AG08396 (cell line): ENCODE data around the gene SLC16A7.
"Not testable (repeated sequence)": the region's sequence is repeated elsewhere in the genome, so short reads cannot be mapped to it uniquely, and the experiment has no call there.

Experiments
- DNase-seq: peaks from one replicate; pipeline ENCODE4 v3.0.0; 2012; ENCODE audit warnings: low spot score, mixed read lengths

SLC16A7 gene

DNA sequence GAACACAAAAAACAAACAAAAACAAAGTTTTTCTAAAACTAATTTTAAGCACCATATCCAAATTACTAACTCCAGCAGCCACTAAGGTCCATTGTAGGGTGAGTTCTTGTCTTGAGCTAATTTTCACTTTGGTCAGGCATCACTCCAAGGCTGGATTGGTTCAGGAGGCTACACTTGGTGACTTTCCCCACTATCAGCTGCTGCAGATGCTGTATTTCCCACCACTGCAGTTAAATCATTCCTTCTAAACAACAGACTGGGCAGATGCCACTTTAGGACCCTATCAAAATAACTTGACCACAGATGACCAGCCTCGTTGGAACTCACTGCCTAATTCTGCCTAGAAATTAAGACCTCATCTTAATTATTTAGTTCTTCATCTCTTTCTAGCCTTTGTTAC, 140.5 kb downstream of the SLC16A7 start:
- no peak for DNase-seq

DNA sequence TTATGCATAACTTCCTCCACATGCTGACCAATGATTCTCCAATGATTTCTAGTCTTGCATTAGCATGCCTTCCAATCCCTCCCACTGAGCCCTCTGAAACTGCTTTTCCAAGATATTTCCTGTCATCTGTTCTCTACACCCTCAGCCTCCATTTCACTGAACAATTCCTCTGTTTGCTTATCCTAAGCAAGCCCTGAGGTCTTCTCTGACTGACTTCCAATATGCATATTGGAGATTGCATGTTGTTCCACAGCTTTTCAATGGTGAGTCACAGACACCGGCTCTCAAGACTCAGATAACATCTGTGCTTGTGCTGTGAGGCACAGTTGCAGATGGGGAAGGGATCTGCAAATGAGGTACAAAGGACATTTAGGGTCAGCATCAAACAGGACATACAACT, 141.0 kb downstream of the SLC16A7 start:
- DNase-seq = peak; percentile 76

DNA sequence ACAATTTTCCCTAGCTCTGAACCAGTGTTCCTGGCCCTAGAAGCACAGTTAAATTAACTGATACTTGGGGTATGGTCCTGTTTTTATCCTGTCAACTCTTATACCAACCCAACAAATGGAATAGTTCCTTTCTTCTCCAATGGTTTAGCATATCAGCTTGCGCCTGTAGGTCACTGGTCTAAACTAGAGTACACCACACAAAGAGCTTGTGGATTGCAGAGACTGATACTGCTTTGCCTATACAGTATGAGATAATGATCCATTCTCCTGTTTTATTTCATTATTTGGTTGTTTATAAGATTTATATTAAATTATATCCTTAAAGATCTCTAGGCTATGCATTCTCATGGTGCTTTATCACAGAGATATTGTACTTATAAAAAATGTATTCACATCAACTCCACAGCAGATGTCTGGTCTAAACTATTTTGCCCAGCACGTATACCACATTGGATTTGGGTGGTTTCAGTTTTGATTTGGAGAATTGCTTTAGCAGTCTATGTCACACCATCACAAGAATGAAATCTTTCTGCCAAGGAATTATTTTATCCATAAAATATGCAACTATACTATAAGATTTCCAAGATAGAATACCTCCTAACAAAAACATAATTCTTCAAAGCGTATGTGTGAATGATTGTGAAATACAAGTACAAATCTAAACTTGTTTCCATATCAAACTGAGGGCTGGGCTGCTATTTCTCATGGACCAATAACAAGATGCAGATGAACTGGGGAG, 142.1 kb downstream of the SLC16A7 start:
- peak; percentile 23 for DNase-seq

DNA sequence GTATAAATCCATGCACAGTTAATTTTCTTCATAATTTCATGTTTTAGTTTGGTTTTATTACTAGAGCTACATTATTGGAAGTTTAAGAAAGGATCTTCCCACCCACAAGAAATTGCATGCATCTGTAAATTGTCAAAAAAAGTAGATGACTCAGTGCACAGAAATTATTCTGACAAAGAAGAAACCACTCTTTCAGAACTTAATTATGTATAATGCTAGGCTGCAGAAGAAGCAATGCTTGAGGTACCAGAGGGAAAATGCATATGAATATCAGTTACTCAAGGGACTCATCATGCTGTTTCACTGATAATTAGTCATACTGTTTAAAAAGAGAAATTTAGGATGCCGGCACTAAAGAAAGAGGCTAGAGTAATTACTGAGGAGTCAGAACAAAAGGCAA, 147.0 kb downstream of the SLC16A7 start:
- peak; percentile 7 for DNase-seq

- DNase-seq = no peak
Observed at GRCh38 chr12:59744564-59744963, 148.7 kb downstream of the SLC16A7 start.

- DNase-seq = not testable (repeated sequence)
Observed at GRCh38 chr12:59751091-59751490, 155.3 kb downstream of the SLC16A7 start.

GRCh38 chr12:59761542-59761941, 165.7 kb downstream of the SLC16A7 start:
- no peak for DNase-seq

GRCh38 chr12:59763835-59764234, 168.0 kb downstream of the SLC16A7 start:
- DNase-seq = no peak

DNA sequence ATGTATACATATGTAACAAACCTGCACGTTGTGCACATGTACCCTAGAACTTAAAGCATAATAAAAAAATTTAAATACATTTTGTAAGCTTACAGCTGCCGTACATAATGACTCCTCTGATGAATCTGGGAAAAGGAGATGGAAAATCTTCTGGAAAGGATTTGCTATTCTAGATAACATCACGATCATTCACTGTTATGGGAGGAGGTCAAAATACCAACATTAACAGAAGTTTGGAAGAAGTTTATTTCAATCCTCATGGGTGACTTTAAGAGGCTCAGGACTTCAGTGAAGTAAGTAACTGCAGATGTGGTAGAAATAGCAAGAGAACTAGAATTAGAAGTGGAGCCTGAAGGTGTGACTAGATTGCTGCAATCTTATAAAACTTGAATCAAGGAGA, 172.2 kb downstream of the SLC16A7 start:
- no peak for DNase-seq

DNA sequence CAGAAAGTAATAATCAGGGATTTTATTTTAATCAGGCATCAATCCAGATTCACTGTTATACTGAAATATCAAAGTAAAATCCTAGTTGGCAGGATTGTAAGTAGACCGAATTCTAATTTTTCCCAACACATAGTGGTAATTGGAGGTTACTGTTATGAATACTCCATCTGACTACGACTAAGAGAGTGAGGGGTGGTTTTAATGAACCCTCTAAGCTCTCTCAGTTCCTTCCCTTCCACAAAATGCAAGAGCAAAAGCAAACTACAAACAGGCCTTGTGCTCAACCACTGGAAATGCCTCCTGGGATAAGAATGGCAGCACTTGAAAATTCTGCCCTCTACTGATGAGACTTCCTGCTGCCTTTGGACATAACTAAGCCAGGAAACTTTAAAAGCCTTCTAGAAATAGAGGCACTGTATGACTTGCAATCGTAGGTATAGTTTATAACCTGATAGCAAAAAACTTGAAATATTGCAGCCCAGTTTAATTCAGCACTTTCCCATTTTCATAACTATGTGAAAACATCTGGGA, 184.8 kb downstream of the SLC16A7 start:
- DNase-seq = peak; percentile 12

- no peak for DNase-seq
Observed at GRCh38 chr12:59787610-59788009, 191.8 kb downstream of the SLC16A7 start.

- no peak for DNase-seq
Observed at GRCh38 chr12:59792647-59793046, 196.8 kb downstream of the SLC16A7 start.

- no peak for DNase-seq
Observed at GRCh38 chr12:59803735-59804134, 207.9 kb downstream of the SLC16A7 start.

- peak; percentile 41 for DNase-seq
Observed at GRCh38 chr12:59808317-59808910, 212.6 kb downstream of the SLC16A7 start.

GRCh38 chr12:59811991-59812390, 216.2 kb downstream of the SLC16A7 start:
- no peak for DNase-seq

DNA sequence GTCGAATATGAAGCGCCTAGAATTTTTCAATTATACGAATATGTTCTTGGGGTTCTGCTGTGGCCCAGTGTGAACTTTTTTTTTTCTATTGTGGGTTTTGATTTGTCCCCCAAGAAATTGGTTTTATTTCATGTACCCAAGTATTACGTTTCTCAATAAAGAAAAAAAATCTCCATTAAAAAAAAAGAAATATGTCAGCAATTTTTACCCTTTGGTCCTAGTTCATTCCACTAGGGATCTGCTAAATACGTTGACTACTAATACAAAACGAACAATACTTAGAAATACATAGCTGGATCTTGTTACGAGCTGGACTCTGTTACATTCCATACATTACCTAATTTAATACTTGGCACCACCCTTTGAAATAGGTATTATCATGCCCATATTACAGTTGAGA, 216.9 kb downstream of the SLC16A7 start:
- DNase-seq = no peak

DNA sequence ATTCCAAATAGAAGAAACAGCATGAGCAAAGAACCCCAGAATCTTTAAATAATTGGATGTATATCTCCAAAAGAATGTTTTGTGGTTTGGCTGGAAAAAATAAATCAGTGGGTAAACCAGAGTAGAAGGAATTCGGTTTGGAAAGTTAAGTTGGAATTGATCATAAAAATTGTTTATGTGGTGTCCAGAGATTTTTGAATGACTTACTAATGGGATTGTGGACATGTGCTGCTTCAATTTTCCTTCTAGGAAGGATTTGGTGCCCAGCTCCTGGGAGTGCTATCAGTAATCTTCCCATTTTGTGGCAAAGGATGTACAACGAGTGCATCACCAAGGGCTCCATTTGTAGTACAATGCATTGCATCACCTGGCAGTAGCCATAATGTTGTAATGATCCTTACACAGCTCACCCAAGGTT, 224.8 kb downstream of the SLC16A7 start:
- peak; percentile 19 for DNase-seq

DNA sequence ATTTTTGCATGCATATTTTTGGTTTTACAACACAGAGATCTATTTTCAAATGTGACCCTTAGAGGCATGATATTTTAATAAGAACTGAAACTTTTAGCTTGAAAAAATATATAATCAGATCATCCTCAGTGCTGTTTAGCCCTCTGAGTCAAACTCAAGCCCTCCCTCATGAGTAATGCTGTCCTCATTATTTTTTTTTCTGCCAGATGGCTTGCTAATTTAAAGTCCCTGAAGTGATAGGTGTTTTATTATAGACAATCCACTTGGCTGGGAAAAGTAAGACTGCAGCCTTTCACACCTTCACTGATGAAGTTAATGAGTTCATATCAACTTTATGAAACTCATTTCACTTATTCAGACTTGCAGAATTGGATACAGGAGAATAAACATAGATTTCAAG, 227.7 kb downstream of the SLC16A7 start:
- peak; percentile 25 for DNase-seq

DNA sequence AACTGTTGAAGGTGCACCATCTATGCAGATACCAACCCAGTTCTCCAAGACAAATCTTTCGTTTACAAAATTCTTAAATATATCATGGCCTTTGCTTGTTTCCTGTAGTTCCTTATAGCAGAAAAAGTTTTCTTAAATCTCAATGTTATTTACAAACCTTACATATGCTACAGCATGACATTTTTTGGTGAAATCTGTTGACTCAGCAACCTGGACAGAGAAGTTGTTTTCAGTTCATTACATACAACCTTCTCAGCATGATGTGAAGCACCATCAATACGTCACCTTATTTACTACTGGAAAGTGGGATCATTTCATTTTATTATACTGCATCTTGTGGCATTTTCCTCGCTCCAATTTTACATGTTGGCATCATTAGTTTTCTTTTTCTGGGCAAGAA, 231.9 kb downstream of the SLC16A7 start:
- DNase-seq = no peak

DNA sequence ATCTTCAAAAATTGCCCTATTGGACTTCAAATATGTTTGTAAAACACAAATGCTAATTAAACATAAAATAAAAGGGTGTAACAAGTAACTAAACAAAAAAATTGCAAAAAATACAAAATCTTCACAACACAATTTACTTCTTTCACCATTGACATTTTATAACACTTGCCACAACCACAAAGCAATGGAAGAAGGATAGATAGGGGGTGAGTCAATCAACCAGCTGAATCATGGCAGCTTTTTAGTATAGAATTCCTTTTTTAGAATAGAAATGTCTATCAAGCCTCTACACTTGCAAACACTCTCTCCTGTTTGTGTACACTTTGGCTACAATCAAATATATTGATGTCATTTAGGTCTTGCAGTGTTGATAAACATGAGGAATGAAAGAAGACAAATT, 232.7 kb downstream of the SLC16A7 start:
- no peak for DNase-seq

GRCh38 chr12:59833408-59833807, 237.6 kb downstream of the SLC16A7 start:
- DNase-seq = no peak

DNA sequence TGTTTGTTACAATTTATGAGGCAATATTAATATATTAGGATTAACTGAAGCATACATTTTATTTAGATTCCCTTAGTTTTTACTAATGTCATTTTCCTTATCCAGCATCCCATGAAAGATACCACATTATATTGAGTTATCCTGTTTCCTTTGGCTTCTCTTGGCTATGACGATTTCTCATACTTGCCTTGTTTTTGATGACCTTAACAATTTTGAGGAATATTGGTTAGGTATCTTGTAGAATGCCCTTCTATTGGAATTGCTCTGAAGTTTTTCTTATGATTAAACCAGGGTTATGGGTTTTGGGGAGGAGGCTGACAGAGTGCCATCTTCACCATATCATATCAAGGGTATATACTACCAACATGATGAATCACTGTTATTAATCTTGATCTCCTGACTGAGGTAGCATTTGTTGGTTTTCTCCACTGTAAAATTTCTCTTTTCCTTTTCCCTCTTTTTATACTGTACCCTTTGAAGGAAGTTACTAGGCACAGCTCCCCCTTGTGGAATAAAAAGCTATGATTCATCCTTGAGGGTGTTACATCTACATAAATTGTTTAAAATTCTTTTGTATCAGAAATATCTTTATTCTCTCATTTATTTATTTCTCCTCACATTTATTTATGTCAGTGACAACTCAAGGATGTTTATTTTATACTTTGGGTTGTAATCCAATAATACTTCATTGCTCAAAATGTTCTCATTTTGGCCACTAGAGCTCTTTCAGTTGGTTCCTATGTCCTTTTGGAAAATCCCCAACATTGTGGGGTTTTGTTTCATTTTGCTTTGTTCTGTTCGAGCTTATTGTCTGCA, 239.0 kb downstream of the SLC16A7 start:
- DNase-seq = peak; percentile 11
